Measurements from ENCODE around the gene PCBP3. TPM values are rescaled to one million over a fixed set of nuclear protein-coding genes. Genes with fewer than 3 reads are reported as not detected.
"Not testable (repeated sequence)": the region's sequence is repeated elsewhere in the genome, so short reads cannot be mapped to it uniquely, and the experiment has no call there.

PCBP3 gene
- polyA plus RNA-seq, 10 donors: 0.72 to 2.2 (median 1.2) TPM

- no peak for DNase-seq
Observed at GRCh38 chr21:45613396-45613795, 30.1 kb upstream of the PCBP3 start.

GRCh38 chr21:45613881-45614280 lies 29.6 kb upstream of the PCBP3 start:
- DNase-seq: no peak

GRCh38 chr21:45615145-45615711 lies 28.3 kb upstream of the PCBP3 start:
- DNase-seq: no peak

- DNase-seq: no peak
Observed at GRCh38 chr21:45617021-45617921, 26.3 kb upstream of the PCBP3 start.

GRCh38 chr21:45618287-45618686 lies 25.2 kb upstream of the PCBP3 start:
- DNase-seq: no peak

GRCh38 chr21:45618846-45619485 lies 24.6 kb upstream of the PCBP3 start:
- no peak for DNase-seq

GRCh38 chr21:45620201-45620923 lies 23.2 kb upstream of the PCBP3 start:
- no peak for DNase-seq

GRCh38 chr21:45621435-45622331 lies 21.8 kb upstream of the PCBP3 start:
- not testable (repeated sequence) for DNase-seq

GRCh38 chr21:45622416-45623097 lies 21.0 kb upstream of the PCBP3 start:
- DNase-seq: no peak

GRCh38 chr21:45623436-45623835 lies 20.1 kb upstream of the PCBP3 start:
- DNase-seq: no peak

- not testable (repeated sequence) for DNase-seq
Observed at GRCh38 chr21:45626127-45626526, 17.4 kb upstream of the PCBP3 start.

- DNase-seq: no peak
Observed at GRCh38 chr21:45629046-45629981, 14.2 kb upstream of the PCBP3 start.

- DNase-seq: no peak
Observed at GRCh38 chr21:45630066-45630694, 13.3 kb upstream of the PCBP3 start.

- DNase-seq: no peak
Observed at GRCh38 chr21:45630876-45631275, 12.6 kb upstream of the PCBP3 start.

- no peak for DNase-seq
Observed at GRCh38 chr21:45631540-45631939, 12.0 kb upstream of the PCBP3 start.

- DNase-seq: no peak
Observed at GRCh38 chr21:45632160-45632559, 11.4 kb upstream of the PCBP3 start.

GRCh38 chr21:45632637-45633251 lies 10.8 kb upstream of the PCBP3 start:
- DNase-seq: no peak

GRCh38 chr21:45634511-45635183 lies 8.9 kb upstream of the PCBP3 start:
- peak in 1 of 3 donors; percentile 19 for DNase-seq
